GM23248 (cell line): Measurements from ENCODE around the gene PTCH1.

Experiments used
- EZH2 ChIP-seq: fragments of 200-600 bp; sonication (generic); IDR thresholded peaks from 2 replicates; pipeline ENCODE4 v1.6.1; 2018; ENCODE audit warnings: antibody characterized with exemption, mild to moderate bottlenecking; ENCODE audit not compliant: insufficient read depth, poor library complexity, severe bottlenecking
- EZH2phosphoT487 ChIP-seq: fragments of 200-600 bp; sonication (generic); IDR thresholded peaks from 2 replicates; pipeline ENCODE4 v1.6.1; 2018; ENCODE audit warnings: antibody characterized with exemption, moderate library complexity, mild to moderate bottlenecking, low read depth; ENCODE audit not compliant: insufficient read depth

DNA sequence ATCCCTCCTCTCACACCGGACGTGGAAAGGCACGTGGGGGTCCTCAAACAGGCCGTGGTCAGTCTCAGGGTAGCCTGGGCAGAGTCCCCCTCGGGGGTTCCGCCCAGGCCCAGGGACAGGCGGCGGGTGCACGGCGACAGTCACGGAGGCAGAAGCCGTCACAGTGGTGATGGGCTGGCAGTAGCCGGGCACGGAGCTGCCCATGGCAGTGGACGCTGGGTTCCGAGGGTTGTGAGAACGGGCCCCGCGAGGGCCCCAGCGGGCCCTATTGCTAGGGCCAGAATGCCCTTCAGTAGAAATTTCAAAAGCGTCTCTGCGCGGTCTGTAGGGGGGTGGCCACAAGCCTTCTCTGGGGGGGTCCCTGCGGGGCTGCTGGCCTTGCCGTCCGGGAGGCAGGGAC, 69.8 kb downstream of the PTCH1 start:
- TF ChIP-seq EZH2 (no peak), EZH2phosphoT487 (no peak)
